H1 (cell line): Measurements from ENCODE around the gene PHRF1.

Experiments used
- EZH2 ChIP-seq: fragments of 200-600 bp; sonication (generic); IDR thresholded peaks from 2 replicates; pipeline ENCODE4 v1.7.1; 2012; ENCODE audit warnings: low read depth, mild to moderate bottlenecking, moderate library complexity, low read length, inconsistent platforms; ENCODE audit not compliant: severe bottlenecking
- RNF2 ChIP-seq: fragments of 200-900, 300-1000 bp; sonication (generic); IDR thresholded peaks from 2 replicates; pipeline ENCODE4 v1.7.1; 2016; ENCODE audit warnings: borderline replicate concordance, low read depth, mild to moderate bottlenecking, antibody characterized with exemption, low read length; ENCODE audit not compliant: poor library complexity, severe bottlenecking; ENCODE audit errors: missing control alignments

DNA sequence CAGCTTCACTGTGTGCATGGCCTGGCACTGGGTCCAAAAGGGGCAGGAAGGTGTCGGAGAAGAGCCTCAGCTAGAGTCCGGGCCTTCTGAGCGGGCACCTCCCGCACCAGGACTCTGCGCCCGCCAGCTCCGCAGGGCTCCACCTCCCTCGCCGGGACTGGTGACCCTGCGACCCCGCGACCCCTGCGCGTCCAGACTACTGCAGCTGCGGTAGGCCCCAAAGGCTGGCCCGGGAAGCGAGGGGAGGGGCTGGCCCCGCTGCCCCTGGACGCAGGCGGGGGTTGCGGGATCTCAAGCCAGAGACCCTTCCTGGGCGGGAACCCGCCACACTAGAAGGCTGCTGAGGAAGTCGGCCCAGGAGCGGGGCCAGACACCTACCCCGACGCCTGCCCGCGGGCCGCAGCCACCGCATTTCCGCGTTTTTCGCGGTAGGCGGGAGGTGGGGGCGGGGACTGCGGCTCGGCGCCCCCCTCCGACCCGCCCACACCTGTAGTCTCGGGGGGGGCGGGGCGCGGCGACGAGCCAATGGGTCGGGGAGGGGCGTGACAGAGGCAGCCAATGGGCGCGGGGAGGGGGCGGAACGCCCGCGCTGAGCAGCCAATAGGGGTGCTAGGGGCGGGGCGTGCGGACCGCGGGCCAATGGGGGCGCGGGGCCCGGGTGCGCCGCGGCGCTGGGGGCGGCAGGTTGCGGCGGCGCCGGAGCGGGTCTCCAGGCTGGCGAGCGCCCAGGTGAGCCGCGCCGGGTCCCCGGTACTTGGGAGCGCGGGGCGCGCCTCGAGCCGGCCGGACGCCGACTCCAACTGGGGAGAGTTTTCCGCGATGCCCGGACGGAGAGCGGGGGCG lies 15.7 kb upstream of the PHRF1 start, which contains the start of the genes LMNTD2 and RASSF7:
- TF ChIP-seq RNF2: no peak
- no peak for TF ChIP-seq EZH2
